ENCODE data around the gene SLC36A1.

The SLC36A1 gene

GRCh38 chr5:151456321-151456940 lies 9.0 kb downstream of the SLC36A1 start:
- Histone ChIP-seq H3K4me2 (ENCODE audit: low read length) (no peak overlapping the region), H3K27me3 (ENCODE audit: control insufficient read depth, low read length) (no peaks in the 10 kb centered on the region), H3K36me3 (ENCODE audit: control insufficient read depth, low read length) (no peaks in the 10 kb centered on the region), H3K79me2 (ENCODE audit: control insufficient read depth, low read length) (no peaks in the 10 kb centered on the region), H3K9me3 (ENCODE audit: control insufficient read depth, insufficient read depth, low read length) (no peaks in the 10 kb centered on the region), H4K20me1 (ENCODE audit: control insufficient read depth, insufficient read depth, low read depth, low read length) (no peaks in the 10 kb centered on the region), H3K4me1 (ENCODE audit: control insufficient read depth, low read length) (no peaks in the 10 kb centered on the region), H3F3A (ENCODE audit: control insufficient read depth, insufficient read depth) (no peaks in the 10 kb centered on the region), H3K4me3 (ENCODE audit: low read length) (no peak overlapping the region), H3K9me2 (replicated peaks; ENCODE audit: control insufficient read depth, low read length) (no peaks in the 10 kb centered on the region), H3K27ac (ENCODE audit: low read depth, low read length) (no peak overlapping the region)
- no peak for TF ChIP-seq EZH2phosphoT487 (IDR thresholded peaks at IDR 0.05; ENCODE audit: borderline replicate concordance, low read length)
- TF ChIP-seq CTCF (IDR thresholded peaks at IDR 0.05; ENCODE audit: low read depth, low read length, poor library complexity, severe bottlenecking) = no peak

- H3K4me2 ChIP-seq (ENCODE audit: low read length) = no peak overlapping the region
- H3K79me2 ChIP-seq (ENCODE audit: control insufficient read depth, low read length) = no peaks in the 10 kb centered on the region
Measured at GRCh38 chr5:151458314-151458713, 10.9 kb downstream of the SLC36A1 start.

GRCh38 chr5:151459680-151460324 lies 12.4 kb downstream of the SLC36A1 start:
- Histone ChIP-seq H3K4me2 (ENCODE audit: low read length) (no peak overlapping the region), H4K20me1 (ENCODE audit: control insufficient read depth, insufficient read depth, low read depth, low read length) (no peaks in the 10 kb centered on the region), H3K9me3 (ENCODE audit: control insufficient read depth, insufficient read depth, low read length) (no peaks in the 10 kb centered on the region), H3F3A (ENCODE audit: control insufficient read depth, insufficient read depth) (no peaks in the 10 kb centered on the region), H3K36me3 (ENCODE audit: control insufficient read depth, low read length) (no peaks in the 10 kb centered on the region), H3K27ac (ENCODE audit: low read depth, low read length) (no peak overlapping the region), H3K27me3 (ENCODE audit: control insufficient read depth, low read length) (no peaks in the 10 kb centered on the region), H3K4me3 (ENCODE audit: low read length) (no peak overlapping the region), H3K4me1 (ENCODE audit: control insufficient read depth, low read length) (no peaks in the 10 kb centered on the region), H3K79me2 (ENCODE audit: control insufficient read depth, low read length) (no peaks in the 10 kb centered on the region), H3K9me2 (replicated peaks; ENCODE audit: control insufficient read depth, low read length) (no peaks in the 10 kb centered on the region)
- no peak for TF ChIP-seq CTCF (IDR thresholded peaks at IDR 0.05; ENCODE audit: low read depth, low read length, poor library complexity, severe bottlenecking)
- no peak for TF ChIP-seq EZH2phosphoT487 (IDR thresholded peaks at IDR 0.05; ENCODE audit: borderline replicate concordance, low read length)

More at GRCh38 chr5:151458314-151458713, 10.9 kb downstream of the SLC36A1 start:
- Histone ChIP-seq H3K27me3 (ENCODE audit: control insufficient read depth, low read length) (no peaks in the 10 kb centered on the region), H3K4me1 (ENCODE audit: control insufficient read depth, low read length) (no peaks in the 10 kb centered on the region), H3K9me2 (replicated peaks; ENCODE audit: control insufficient read depth, low read length) (no peaks in the 10 kb centered on the region), H4K20me1 (ENCODE audit: control insufficient read depth, insufficient read depth, low read depth, low read length) (no peaks in the 10 kb centered on the region), H3K9me3 (ENCODE audit: control insufficient read depth, insufficient read depth, low read length) (no peaks in the 10 kb centered on the region), H3K27ac (ENCODE audit: low read depth, low read length) (no peak overlapping the region), H3K36me3 (ENCODE audit: control insufficient read depth, low read length) (no peaks in the 10 kb centered on the region), H3F3A (ENCODE audit: control insufficient read depth, insufficient read depth) (no peaks in the 10 kb centered on the region), H3K4me3 (ENCODE audit: low read length) (no peak overlapping the region)
- TF ChIP-seq CTCF (IDR thresholded peaks at IDR 0.05; ENCODE audit: low read depth, low read length, poor library complexity, severe bottlenecking) (no peak), EZH2phosphoT487 (IDR thresholded peaks at IDR 0.05; ENCODE audit: borderline replicate concordance, low read length) (no peak)
